HG02885 (cell line): ENCODE data around the gene VAX1.
"Not testable (repeated sequence)": the region's sequence is repeated elsewhere in the genome, so short reads cannot be mapped to it uniquely, and the experiment has no call there.

ENCODE experiments used
- ATAC-seq: cut with Tn5 transposase; IDR thresholded peaks from one replicate; pipeline ENCODE4 v1.9.1; 2021; ENCODE audit warnings: mild to moderate bottlenecking; ENCODE audit not compliant: unreplicated experiment, poor library complexity

The VAX1 gene

GRCh38 chr10:117136391-117136975, 1.6 kb downstream of the VAX1 start:
- ATAC-seq = no peak

GRCh38 chr10:117135480-117136140, 2.5 kb downstream of the VAX1 start:
- no peak for ATAC-seq

GRCh38 chr10:117135026-117135372, 3.1 kb downstream of the VAX1 start:
- no peak for ATAC-seq

DNA sequence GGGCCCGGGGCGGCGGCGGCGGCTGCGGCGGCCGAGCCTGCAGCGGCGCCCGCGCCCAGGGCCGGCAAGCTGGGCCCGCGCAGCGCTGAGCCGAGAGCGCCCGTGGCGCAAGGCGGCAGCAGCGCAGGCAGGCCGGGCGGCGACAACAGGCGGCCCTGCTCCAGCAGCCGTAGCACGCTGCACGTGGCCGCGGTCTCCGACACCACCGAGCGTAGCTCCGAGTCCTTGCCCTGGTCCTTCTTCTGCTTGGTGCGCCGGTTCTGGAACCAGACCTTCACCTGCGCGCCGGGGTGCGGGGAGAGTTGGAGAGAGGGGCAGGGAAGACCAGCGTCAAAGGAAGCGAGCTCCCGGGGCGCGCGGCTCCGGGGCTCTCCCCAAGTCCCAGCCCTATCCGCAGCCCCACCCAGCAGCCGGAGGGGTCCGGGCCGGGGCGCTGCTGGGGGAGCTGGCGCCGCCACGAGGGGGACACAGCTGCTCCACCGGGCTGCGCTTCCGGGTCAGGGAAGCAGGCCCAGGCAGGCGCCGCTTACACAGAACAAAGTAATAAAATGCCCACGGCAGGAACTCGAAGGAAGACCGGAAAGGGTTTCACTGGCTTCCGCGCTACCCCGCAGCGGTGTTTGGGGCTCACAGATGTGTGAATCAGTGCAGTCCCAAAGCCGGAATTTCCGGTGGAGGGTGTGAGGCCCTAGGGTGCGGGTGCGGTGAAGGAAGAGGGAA, 3.6 kb downstream of the VAX1 start:
- ATAC-seq = no peak

GRCh38 chr10:117134056-117134305, 4.1 kb downstream of the VAX1 start:
- no peak for ATAC-seq

- no peak for ATAC-seq
These were observed 4.6 kb downstream of the VAX1 start for GRCh38 chr10:117133273-117134055.

DNA sequence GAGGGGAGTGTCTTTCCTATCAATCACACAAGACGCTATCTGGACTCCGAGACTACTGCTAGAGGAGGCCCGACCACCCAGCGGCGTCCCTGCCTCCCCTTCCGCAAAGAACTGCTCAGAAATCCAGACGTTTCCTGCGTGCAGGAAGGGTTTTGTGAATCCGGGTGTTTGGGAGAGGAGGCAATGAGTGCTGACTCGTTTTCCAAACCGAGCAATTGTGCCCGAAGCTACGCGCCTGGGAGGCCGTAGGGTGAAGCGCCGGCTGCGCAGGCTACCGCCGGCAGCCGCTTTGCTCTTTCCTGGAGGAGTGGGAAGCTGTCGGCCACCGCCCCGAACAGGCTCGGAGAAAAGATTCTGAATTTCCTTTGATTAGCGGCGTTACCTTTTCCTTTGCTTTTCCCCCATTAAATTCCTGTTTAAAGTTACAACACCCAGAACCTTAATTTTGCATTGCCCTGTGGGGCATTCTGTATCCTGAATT, 5.3 kb downstream of the VAX1 start:
- no peak for ATAC-seq

DNA sequence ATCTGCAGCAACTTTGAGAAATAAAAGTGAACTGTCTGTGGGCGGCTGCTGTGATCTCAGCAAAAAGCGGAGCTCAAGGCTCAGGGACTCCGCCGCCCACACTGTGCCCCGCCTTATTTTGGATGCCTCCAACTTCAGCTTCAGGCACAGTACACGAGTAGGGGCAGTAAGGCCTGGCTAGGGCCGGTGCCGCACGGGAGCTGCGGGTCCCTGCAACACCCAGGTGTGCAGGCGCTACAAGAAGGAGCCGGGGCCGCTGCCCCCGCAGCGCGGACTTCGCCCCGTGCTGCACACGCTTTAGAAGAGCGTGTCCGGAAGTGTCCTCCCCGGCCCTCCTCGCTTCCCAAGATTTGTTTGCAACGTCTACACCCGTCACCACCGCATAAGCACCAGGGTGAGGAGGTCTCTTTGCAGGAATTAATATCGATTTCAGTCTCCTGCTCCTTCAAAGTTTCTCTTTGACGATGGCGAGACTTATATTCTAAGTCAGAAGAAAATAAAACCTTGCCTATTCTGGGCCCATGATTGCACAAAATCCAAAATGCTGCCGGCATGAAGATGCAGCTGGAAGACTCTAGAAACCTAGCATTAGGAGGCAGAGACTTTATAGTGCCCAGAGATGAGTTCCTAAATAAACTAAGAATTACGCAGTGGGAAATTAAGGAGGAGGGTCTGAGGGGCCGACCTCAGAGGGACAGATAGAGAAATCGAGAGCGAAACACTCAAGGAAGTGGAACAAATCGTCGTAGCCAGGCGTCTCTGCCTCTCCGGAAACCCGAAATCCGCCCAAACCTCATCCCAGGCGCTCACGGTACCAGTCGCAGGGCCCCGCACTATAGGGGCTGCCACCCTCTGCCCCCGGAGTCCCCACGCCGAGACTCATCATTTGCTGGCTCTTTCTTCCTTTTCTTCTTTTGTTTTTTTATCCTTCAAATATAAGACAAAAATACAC, 6.4 kb downstream of the VAX1 start:
- no peak for ATAC-seq

- no peak for ATAC-seq
These were observed 7.2 kb downstream of the VAX1 start for GRCh38 chr10:117130862-117131375.

DNA sequence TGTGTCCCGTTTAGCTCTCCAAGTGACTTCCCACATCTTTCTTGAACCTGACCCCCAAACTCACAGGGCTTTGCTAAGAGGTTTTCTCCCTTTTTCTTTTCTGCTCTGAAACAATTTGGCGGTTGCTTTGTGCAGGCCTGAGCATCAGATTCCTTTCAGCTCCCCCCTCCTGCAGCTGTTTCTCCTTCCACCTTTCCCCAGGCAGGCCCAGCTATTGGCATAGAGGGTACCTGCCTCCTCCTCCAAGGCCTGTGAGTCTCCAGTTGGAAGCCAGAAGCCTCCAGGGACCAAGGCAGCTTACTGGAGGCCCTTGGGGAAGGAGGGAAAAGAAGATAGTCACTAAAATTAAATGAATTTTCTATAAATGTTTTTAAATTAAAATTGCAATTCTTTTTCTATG, 7.7 kb downstream of the VAX1 start:
- no peak for ATAC-seq

DNA sequence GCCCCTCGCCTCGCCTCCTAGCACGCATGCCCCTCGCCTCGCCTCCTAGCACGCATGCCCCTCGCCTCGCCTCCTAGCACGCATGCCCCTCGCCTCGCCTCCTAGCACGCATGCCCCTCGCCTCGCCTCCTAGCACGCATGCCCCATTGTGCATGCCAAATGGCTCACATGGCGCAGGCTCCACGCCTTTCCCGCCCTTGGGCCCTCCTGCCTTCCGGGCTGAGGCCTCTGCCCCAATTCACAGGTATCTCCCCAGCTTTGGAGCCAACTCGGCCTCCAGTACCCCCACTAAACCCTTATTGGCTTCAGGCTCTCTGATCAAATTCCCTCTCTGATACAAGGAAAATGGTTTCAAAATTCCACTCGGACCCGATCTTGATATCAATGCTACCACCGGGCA, 11.4 kb downstream of the VAX1 start:
- not testable (repeated sequence) for ATAC-seq

DNA sequence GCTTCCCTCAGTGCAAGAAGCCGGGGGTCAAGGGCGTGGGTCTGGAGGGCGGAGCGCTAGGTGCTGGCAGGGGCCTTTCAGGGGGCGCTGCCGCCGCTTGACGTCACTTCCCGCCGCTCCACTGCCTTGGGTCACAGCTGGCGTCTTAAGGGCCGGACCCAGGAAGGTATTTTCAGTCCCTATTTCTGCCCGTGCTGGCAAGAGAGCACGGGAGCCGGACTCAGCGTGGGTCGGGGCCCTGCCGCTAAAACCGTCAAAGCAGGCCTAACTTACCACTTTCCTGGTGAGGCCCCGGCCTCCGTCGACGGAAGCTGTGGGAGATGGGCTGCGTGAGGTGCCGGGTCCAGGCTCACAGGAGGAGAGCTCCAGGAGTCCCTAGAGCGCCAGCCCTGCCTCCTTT, 12.0 kb downstream of the VAX1 start:
- ATAC-seq = no peak

DNA sequence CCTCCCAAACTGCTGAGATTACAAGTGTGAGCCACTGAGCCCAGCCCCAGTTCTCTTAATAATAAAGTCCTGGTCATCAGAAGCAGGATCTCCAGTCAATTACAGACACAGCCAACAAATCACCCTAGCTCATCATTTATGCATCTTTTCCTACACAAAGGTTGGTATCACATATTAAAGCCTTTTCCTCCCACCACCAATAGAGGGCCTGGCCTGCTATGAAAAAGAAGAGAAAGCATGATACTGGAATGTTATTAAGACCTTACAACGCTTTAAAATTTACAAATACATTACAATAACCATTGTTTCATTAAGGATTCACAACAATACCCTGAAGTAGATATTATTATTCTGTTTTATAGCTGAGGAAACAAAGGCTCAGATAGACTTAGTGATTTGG, 25.9 kb downstream of the VAX1 start:
- no peak for ATAC-seq

DNA sequence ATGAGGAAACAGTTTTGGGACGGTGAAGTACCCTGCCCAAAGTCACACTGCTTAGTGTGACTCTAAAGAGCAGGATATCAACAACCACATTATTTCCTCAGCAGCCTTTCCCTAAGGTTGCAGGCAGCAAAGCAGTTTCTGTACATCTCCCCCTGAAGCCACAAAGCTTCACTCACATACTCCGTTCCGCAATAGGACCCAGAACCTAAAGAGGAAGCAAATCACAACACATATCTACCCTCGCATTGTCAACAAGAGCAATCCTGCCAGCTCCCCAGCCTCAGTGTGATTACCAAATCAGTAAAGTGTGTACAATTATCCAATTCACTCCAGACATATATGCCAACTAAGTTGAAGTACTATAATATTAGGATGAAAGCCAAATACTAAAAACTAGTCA, 30.8 kb downstream of the VAX1 start:
- no peak for ATAC-seq

DNA sequence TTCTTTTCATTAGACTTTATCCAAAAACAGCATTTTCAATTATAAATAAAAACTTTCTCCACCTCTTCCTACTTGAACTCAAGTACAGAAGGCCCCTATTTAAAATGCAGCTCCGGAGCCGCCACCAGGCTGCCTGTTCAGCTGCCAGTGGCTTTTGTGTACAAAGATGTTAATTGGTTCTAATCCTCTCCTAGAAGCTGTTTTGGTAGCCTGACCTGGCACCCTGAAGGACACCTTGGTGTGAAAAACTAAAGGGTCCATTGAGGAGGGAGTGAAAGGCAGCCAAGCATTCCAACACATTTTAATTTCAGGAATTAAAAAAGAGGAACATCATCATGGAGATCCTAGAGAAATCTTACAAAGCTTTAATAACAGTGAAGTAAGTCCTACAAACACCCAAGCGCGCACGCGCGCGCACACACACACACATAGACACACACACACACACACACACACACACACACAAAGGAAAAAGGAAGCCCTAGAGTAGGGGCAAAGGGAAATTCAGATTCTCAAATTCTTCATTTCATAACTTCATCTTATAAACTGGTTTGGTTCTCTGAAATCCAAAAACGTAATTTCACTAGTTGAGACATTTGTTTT, 41.4 kb downstream of the VAX1 start:
- ATAC-seq = no peak

GRCh38 chr10:117094856-117095255, 43.2 kb downstream of the VAX1 start:
- no peak for ATAC-seq

DNA sequence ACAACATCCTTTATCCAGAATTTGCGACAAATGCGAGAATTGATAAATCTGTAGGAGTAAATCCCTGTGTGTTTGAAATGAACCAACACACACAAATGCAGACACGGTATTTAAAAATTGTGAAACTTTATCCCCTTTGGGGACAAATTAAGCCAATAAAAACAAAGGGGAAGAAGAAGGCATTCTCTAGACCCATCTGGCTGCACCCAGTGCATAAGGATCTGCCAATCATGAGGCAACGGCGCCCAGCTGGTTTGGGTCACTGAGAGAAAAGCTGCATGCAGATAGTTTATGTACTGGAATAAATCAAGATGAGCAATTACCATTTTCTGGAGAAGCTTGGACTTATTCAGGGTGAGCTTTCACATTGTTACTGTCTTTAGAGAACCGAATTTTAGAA, 45.7 kb downstream of the VAX1 start:
- ATAC-seq = no peak

DNA sequence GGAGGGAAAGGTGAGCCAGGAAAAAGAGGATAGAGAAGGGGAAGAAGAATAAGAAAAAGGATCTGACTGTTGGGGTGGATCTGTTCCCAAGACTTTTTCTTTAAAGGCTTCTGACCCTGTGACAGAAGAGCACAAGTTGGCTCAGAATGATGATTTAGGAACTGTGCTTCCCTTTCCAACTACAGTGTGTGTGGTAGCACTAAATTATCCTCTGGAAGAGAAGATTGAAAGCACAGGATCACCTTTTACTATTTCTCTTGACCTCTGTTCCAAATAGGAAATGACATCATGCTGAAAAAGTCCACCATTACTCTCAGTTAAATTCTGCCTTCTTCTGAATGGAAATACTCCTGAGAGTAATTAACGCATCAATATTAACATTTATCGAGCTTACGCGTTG, 47.2 kb downstream of the VAX1 start:
- no peak for ATAC-seq

DNA sequence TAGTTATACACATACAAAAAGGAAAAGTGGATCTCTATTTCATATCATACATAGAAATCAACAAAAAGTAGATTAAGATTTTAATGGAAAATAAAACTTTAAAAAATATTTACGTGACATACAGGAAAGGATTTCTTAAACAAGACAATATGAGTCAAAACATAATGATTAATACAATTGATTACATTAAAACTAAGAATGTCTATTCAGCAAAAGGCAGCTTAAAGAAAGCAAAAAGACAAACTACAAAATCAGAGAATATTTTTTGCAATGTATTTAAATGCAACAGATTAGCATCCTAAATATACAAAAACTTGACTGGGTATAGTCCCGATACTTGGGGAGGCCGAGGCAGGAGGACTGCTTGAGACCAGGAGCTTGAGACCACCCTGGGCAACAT, 50.5 kb downstream of the VAX1 start:
- no peak for ATAC-seq

GRCh38 chr10:117086546-117086945, 51.5 kb downstream of the VAX1 start:
- ATAC-seq = no peak
